ENCODE measurements around the gene COQ8A.

GRCh38 chr1:226956942-226957713 lies 17.0 kb downstream of the COQ8A start:
- TF ChIP-seq ARNTL (CRISPR knock-in tag; IDR thresholded peaks at IDR 0.05; ENCODE audit: borderline replicate concordance, low read depth) (no peak), TCF4 (CRISPR knock-in tag; IDR thresholded peaks at IDR 0.05; ENCODE audit: borderline replicate concordance) (no peak), CREB5 (CRISPR knock-in tag; IDR thresholded peaks at IDR 0.05; ENCODE audit: low read depth) (no peak), ZFP30 (CRISPR knock-in tag; IDR thresholded peaks at IDR 0.05) (no peak)

Measured in SK-N-SH treated with all-trans-retinoic acid at 6 μM for 48 hours (cell line).